HepG2 (cell line): ENCODE measurements around the gene LAMC1. TPM values are rescaled to one million over a fixed set of nuclear protein-coding genes. Genes with fewer than 3 reads are reported as not detected.

Experiments
- ATAC-seq: fragments of 200-7000 bp; cut with Tn5 transposase; 3 replicates; pipeline ENCODE4 v1.9.1; 2020; ENCODE audit warnings: mild to moderate bottlenecking, moderate library complexity
- BruUV-seq: library from RNA; stranded (reverse); fragments of 400-500 nt; replicated peaks from 2 replicates; lab custom pipeline; 2021; lab: Mats Ljungman, UMichigan
- CTCF ChIA-PET: fragments of 300-600 bp; formaldehyde crosslinking; extraction: SDS; loops from one replicate; lab custom pipeline; 2021; ENCODE audit warnings: low total read pairs, inconsistent platforms, low intra/inter-chr PET ratio; lab: Yijun Ruan, JAX
- POLR2A ChIA-PET: fragments of 350-600 bp; sonication (Branson Sonifier 250); formaldehyde crosslinking; loops from one replicate; lab custom pipeline; 2020; ENCODE audit warnings: antibody characterized with exemption, inconsistent platforms; lab: Yijun Ruan, JAX
- DNase-seq: peaks from one replicate; pipeline ENCODE4 v3.0.0-alpha.2; 2015; ENCODE audit warnings: low spot score
- FAIRE-seq: peaks from 3 replicates; lab custom pipeline; 2011; peaks lifted over from hg19 to GRCh38; lab: Jason Lieb, UNC
- H2AFZ ChIP-seq: one replicate; pipeline ENCODE4 v1.6.1; 2011; ENCODE audit warnings: low read length, inconsistent platforms
- H3K27ac ChIP-seq: fragments of 300-600 bp; 3 replicates; pipeline ENCODE4 v1.8.0; 2011; ENCODE audit warnings: mixed run types, mild to moderate bottlenecking, mixed read lengths, low read length, inconsistent platforms; ENCODE audit not compliant: insufficient read depth; ENCODE audit errors: extremely low read length
- H3K27me3 ChIP-seq, 2 experiments: fragments of 200-600 bp in 1 of 2; 2 replicates in 1 of 2; 3 replicates in 1 of 2; pipeline versions ENCODE4 v1.6.0 to v1.8.0; 2011; ENCODE audit warnings: low read length in 2 of 2, mild to moderate bottlenecking in 2 of 2, moderate library complexity in 2 of 2, inconsistent platforms in 1 of 2; ENCODE audit not compliant: insufficient read depth in 2 of 2, control insufficient read depth in 1 of 2
- H3K36me3 ChIP-seq, 2 experiments: fragments of 200-600 bp in 1 of 2; replicated peaks in 1 of 2; 2 replicates in 1 of 2; 3 replicates in 1 of 2; pipeline versions ENCODE4 v1.5.1 to v1.8.0; 2011; ENCODE audit warnings: low read length in 2 of 2, inconsistent platforms in 1 of 2; ENCODE audit not compliant: insufficient read depth in 2 of 2, control insufficient read depth in 1 of 2
- H3K4me1 ChIP-seq: 2 replicates; pipeline ENCODE4 v1.5.1; 2012; ENCODE audit warnings: low read length, inconsistent platforms; ENCODE audit not compliant: insufficient read depth
- H3K4me2 ChIP-seq: 2 replicates; pipeline ENCODE4 v1.6.0; 2011; ENCODE audit warnings: low read depth, low read length, inconsistent platforms
- H3K4me3 ChIP-seq, 3 experiments: fragments of 200-600 bp in 1 of 3; sonication (generic), shearing (Covaris generic) in 1 of 3; replicated peaks in 1 of 3; 2 replicates each; pipeline ENCODE4 v1.5.1; 2011 to 2016; ENCODE audit warnings: low read length in 3 of 3, inconsistent platforms in 2 of 3, low read depth in 2 of 3, mild to moderate bottlenecking in 2 of 3, control low read depth in 1 of 3, mixed read lengths in 1 of 3; ENCODE audit not compliant: insufficient read depth in 1 of 3
- H3K79me2 ChIP-seq: one replicate; pipeline ENCODE4 v1.6.1; 2011; ENCODE audit warnings: low read length, inconsistent platforms; ENCODE audit not compliant: insufficient read depth
- H3K9ac ChIP-seq: 2 replicates; pipeline ENCODE4 v1.6.0; 2011; ENCODE audit warnings: mild to moderate bottlenecking, low read depth, low read length, inconsistent platforms; ENCODE audit not compliant: insufficient read depth
- H3K9me3 ChIP-seq: 2 replicates; pipeline ENCODE4 v1.5.1; 2012; ENCODE audit warnings: mild to moderate bottlenecking, low read length
- H4K20me1 ChIP-seq: 2 replicates; pipeline ENCODE4 v1.6.0; 2011; ENCODE audit warnings: inconsistent platforms, mild to moderate bottlenecking, low read length, moderate library complexity; ENCODE audit not compliant: insufficient read depth
- CENPX ChIP-seq: sonication (generic); formaldehyde crosslinking; IDR thresholded peaks from 2 replicates; pipeline ENCODE4 v1.9.0; 2021; ENCODE audit warnings: mild to moderate bottlenecking, missing genetic modification reagents, moderate library complexity
- IRF2 ChIP-seq: IDR thresholded peaks from 2 replicates; pipeline ENCODE4 v1.6.1; 2018; ENCODE audit warnings: missing genetic modification reagents, missing compliant biosample characterization
- MED13 ChIP-seq: sonication (generic); formaldehyde crosslinking; IDR thresholded peaks from 2 replicates; pipeline ENCODE4 v1.5.0; 2020; ENCODE audit warnings: missing genetic modification reagents
- MTF1 ChIP-seq: sonication (generic); formaldehyde crosslinking; IDR thresholded peaks from 2 replicates; pipeline ENCODE4 v1.5.0; 2020; ENCODE audit warnings: missing genetic modification reagents
- RFXAP ChIP-seq: sonication (generic); formaldehyde crosslinking; IDR thresholded peaks from 2 replicates; pipeline ENCODE4 v1.4.0; 2020; ENCODE audit warnings: missing genetic modification reagents, borderline replicate concordance
- TBX2 ChIP-seq: sonication (generic); formaldehyde crosslinking; IDR thresholded peaks from 2 replicates; pipeline ENCODE4 v1.5.0; 2020; ENCODE audit warnings: missing genetic modification reagents, mild to moderate bottlenecking, borderline replicate concordance
- ZBTB20 ChIP-seq: sonication (generic); formaldehyde crosslinking; IDR thresholded peaks from 2 replicates; pipeline ENCODE4 v1.8.1; 2023; ENCODE audit warnings: missing genetic modification reagents, low read depth, mild to moderate bottlenecking, borderline replicate concordance
- ZFP1 ChIP-seq: IDR thresholded peaks from 2 replicates; pipeline ENCODE4 v1.6.1; 2016
- ZNF12 ChIP-seq: sonication (generic); formaldehyde crosslinking; IDR thresholded peaks from 2 replicates; pipeline ENCODE4 v1.5.0; 2020; ENCODE audit warnings: missing genetic modification reagents
- ZNF264 ChIP-seq: sonication (generic); formaldehyde crosslinking; IDR thresholded peaks from 2 replicates; pipeline ENCODE4 v1.4.0; 2020; ENCODE audit warnings: missing genetic modification reagents
- ZNF3 ChIP-seq: IDR thresholded peaks from 2 replicates; pipeline ENCODE4 v1.7.0; 2017; ENCODE audit warnings: inconsistent platforms
- ZNF607 ChIP-seq: sonication (generic); formaldehyde crosslinking; IDR thresholded peaks from 2 replicates; pipeline ENCODE4 v1.5.1; 2020; ENCODE audit warnings: missing genetic modification reagents, mild to moderate bottlenecking, borderline replicate concordance
- ZNF883 ChIP-seq: sonication (generic); formaldehyde crosslinking; IDR thresholded peaks from 2 replicates; pipeline ENCODE4 v1.5.1; 2020; ENCODE audit warnings: mild to moderate bottlenecking, missing genetic modification reagents; ENCODE audit errors: not compliant biosample characterization
- WGBS: methylation state at CpG from one replicate; pipeline ENCODE4 v1.1.6; 2017; ENCODE audit warnings: low lambda C conversion rate; 5-methylcytosine and 5-hydroxymethylcytosine counted together
- in situ Hi-C: cut with HindIII; loops from 2 replicates; pipeline ENCODE4 v1.10.0; 2017; ENCODE audit warnings: low pct_unique_long_range_greater_than_20kb; ENCODE audit not compliant: extremely low pct_ligation_motif_present
- intact Hi-C: fragments of 100-400 bp; cut with micrococcal nuclease; formaldehyde crosslinking; loops from one replicate; pipeline ENCODE4 v1.10.0; 2022; ENCODE audit not compliant: unreplicated experiment
- polyA plus RNA-seq, 8 experiments: library from polyadenylated mRNA; depleted of rRNA in 3 of 8; stranded (reverse) in 7 of 8; unstranded in 1 of 8; fragments of >200 nt; fragmentation: Illumina TruSeq in 4 of 8; extraction: Trizol in 4 of 8; gene quantifications; 2 replicates each; pipeline versions ENCODE4 v1.2.1 to v1.2.3, GENCODE V29; 2011 to 2016; ENCODE audit warnings: low read depth in 4 of 8, missing spikeins in 1 of 8, mixed read lengths in 1 of 8; ENCODE audit not compliant: insufficient read depth in 1 of 8
- total RNA-seq, 5 experiments: library from RNA; depleted of rRNA; stranded (reverse); fragments of >200 nt; fragmentation: Illumina TruSeq; extraction: Trizol; gene quantifications; 2 replicates each; pipeline ENCODE4 v1.2.3, GENCODE V29; 2016; ENCODE audit warnings: low read depth in 1 of 5
- TF ChIP-seq, protein P1 (sequence below): IDR thresholded peaks from 2 replicates; pipeline ENCODE4 v1.6.1; 2016
- TF ChIP-seq, protein P2 (sequence below): sonication (generic); formaldehyde crosslinking; IDR thresholded peaks from 2 replicates; pipeline ENCODE4 v1.8.1; 2023; ENCODE audit warnings: mild to moderate bottlenecking, missing genetic modification reagents
- TF ChIP-seq, protein P3 (sequence below): sonication (generic); formaldehyde crosslinking; IDR thresholded peaks from 2 replicates; pipeline ENCODE4 v1.8.0; 2022; ENCODE audit warnings: missing genetic modification reagents, low read depth, mild to moderate bottlenecking, borderline replicate concordance
- TF ChIP-seq, protein P4 (sequence below): sonication (generic); formaldehyde crosslinking; IDR thresholded peaks from 2 replicates; pipeline ENCODE4 v1.8.1; 2023; ENCODE audit warnings: missing genetic modification reagents, mild to moderate bottlenecking, borderline replicate concordance
- TF ChIP-seq, protein P5 (sequence below): sonication (generic); formaldehyde crosslinking; IDR thresholded peaks from 2 replicates; pipeline ENCODE4 v1.4.0; 2020; ENCODE audit warnings: mild to moderate bottlenecking, missing genetic modification reagents
- TF ChIP-seq, protein P6 (sequence below): IDR thresholded peaks from 2 replicates; pipeline ENCODE4 v1.6.1; 2016; ENCODE audit warnings: mild to moderate bottlenecking, missing biosample characterization, missing genetic modification reagents

LAMC1 gene
- total and polyA plus RNA-seq, 2 of the 13 experiments (the other 11 are each of a cell fraction or from before 2014, with no cell fraction given) = 58.5 to 137 TPM

DNA sequence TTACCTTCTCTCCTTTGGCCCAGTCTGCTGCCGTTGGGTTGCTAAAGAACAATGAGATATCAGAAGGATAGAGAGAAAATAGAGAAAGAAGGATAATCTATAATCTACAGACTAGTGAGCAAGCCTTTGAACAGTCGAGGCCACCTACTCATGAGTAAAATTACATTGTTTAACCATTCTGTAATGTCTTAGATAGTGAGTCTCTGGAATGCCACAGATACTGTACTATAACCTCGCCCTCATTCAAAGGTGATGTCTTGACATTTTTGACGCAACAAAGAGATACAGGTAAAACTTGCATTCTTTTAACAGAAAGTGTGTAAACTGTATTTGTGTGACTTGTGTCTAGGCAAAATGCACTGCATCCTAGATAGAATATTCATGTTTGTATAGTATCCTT, 77.9 kb downstream of the LAMC1 start:
- CTCF ChIA-PET = no interaction called here
- 91% methylated on average over 4 of the region's 4 CpGs for WGBS

More for the DNA sequence above, 77.9 kb downstream of the LAMC1 start:
- FAIRE-seq (no peak), DNase-seq (no peak), ATAC-seq (no peak)
- 0 out of 2 replicates have a peak, but pooled peaks cover 7% of the 10 kb centered on the region for H4K20me1 ChIP-seq
- H3K27ac ChIP-seq = no peak overlapping the region
- H2AFZ ChIP-seq = no peak overlapping the region
- H3K79me2 ChIP-seq = peaks cover 31% of the 10 kb centered on the region
- in situ Hi-C loops = no loop called here
- POLR2A ChIA-PET = no interaction called here
- intact Hi-C loops = no loop called here
- TF ChIP-seq IRF2 (CRISPR knock-in tag) (no peak), ZFP1 (CRISPR knock-in tag) (no peak), ZBTB20 (CRISPR knock-in tag) (no peak), RFXAP (CRISPR knock-in tag) (no peak), MED13 (CRISPR knock-in tag) (no peak), CENPX (CRISPR knock-in tag) (no peak), ZNF607 (CRISPR knock-in tag) (no peak), MTF1 (CRISPR knock-in tag) (no peak), TBX2 (CRISPR knock-in tag) (no peak), ZNF883 (no peak), ZNF12 (CRISPR knock-in tag) (no peak), ZNF264 (CRISPR knock-in tag) (no peak), ZNF3 (CRISPR knock-in tag) (no peak)
- TF ChIP-seq, protein P1, sequence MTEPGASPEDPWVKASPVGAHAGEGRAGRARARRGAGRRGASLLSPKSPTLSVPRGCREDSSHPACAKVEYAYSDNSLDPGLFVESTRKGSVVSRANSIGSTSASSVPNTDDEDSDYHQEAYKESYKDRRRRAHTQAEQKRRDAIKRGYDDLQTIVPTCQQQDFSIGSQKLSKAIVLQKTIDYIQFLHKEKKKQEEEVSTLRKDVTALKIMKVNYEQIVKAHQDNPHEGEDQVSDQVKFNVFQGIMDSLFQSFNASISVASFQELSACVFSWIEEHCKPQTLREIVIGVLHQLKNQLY (CRISPR knock-in tag) = no peak
- TF ChIP-seq, protein P2, sequence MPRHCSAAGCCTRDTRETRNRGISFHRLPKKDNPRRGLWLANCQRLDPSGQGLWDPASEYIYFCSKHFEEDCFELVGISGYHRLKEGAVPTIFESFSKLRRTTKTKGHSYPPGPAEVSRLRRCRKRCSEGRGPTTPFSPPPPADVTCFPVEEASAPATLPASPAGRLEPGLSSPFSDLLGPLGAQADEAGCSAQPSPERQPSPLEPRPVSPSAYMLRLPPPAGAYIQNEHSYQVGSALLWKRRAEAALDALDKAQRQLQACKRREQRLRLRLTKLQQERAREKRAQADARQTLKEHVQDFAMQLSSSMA (CRISPR knock-in tag) = no peak
- TF ChIP-seq, protein P3, sequence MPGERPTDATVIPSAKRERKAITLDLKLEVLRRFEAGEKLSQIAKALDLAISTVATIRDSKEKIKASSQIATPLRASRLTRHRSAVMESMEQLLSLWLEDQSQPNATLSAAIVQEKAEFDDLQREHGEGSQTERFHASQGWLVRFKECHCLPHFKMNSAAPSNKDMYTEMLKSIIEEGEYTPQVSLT = no peak
- TF ChIP-seq, protein P4, sequence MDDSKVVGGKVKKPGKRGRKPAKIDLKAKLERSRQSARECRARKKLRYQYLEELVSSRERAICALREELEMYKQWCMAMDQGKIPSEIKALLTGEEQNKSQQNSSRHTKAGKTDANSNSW (CRISPR knock-in tag) = no peak
- TF ChIP-seq, protein P5, sequence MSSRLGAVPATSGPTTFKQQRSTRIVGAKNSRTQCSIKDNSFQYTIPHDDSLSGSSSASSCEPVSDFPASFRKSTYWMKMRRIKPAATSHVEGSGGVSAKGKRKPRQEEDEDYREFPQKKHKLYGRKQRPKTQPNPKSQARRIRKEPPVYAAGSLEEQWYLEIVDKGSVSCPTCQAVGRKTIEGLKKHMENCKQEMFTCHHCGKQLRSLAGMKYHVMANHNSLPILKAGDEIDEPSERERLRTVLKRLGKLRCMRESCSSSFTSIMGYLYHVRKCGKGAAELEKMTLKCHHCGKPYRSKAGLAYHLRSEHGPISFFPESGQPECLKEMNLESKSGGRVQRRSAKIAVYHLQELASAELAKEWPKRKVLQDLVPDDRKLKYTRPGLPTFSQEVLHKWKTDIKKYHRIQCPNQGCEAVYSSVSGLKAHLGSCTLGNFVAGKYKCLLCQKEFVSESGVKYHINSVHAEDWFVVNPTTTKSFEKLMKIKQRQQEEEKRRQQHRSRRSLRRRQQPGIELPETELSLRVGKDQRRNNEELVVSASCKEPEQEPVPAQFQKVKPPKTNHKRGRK (CRISPR knock-in tag) = no peak
- TF ChIP-seq, protein P6, sequence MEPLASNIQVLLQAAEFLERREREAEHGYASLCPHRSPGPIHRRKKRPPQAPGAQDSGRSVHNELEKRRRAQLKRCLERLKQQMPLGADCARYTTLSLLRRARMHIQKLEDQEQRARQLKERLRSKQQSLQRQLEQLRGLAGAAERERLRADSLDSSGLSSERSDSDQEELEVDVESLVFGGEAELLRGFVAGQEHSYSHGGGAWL (CRISPR knock-in tag) = no peak
- no peaks in the 10 kb centered on the region for H3K27me3 ChIP-seq
- no peak overlapping the region for H3K4me2 ChIP-seq
- BruUV-seq = no TSS peak
- peaks cover 47% of the 10 kb centered on the region for H3K4me1 ChIP-seq
- no peak overlapping the region for H3K4me3 ChIP-seq
- H3K36me3 ChIP-seq = peaks cover 10 to 15% of the 10 kb centered on the region in 2 experiments; a peak in 4 of 5 replicates
- no peak overlapping the region for H3K9ac ChIP-seq
- no peaks in the 10 kb centered on the region for H3K9me3 ChIP-seq
